AG04450 (cell line): ENCODE results near the gene TEKT2. TPM values are rescaled to one million over a fixed set of nuclear protein-coding genes. Genes with fewer than 3 reads are reported as not detected.

Experiments
- CTCF ChIA-PET: fragments of 300-600, 350-600 bp; formaldehyde crosslinking; extraction: SDS; loops from one replicate; lab custom pipeline; 2022; ENCODE audit warnings: antibody characterized with exemption, inconsistent platforms; lab: Charles Lee
- POLR2A ChIA-PET: fragments of 350-600 bp; formaldehyde crosslinking; extraction: SDS; loops from one replicate; lab custom pipeline; 2021; ENCODE audit warnings: antibody characterized with exemption, inconsistent platforms; lab: Yijun Ruan, JAX
- DNase-seq: peaks from one replicate; pipeline ENCODE4 v3.0.0-alpha.2; 2011; ENCODE audit warnings: low read depth, low spot score
- H3K27ac ChIP-seq: one replicate; pipeline ENCODE4 v1.5.1; 2012; ENCODE audit warnings: low read depth, low read length, control low read depth
- H3K27me3 ChIP-seq: one replicate; pipeline ENCODE4 v1.6.0; 2012; ENCODE audit warnings: low read length; ENCODE audit not compliant: control insufficient read depth, insufficient read depth
- H3K4me3 ChIP-seq: 2 replicates; pipeline ENCODE4 v1.5.1; 2011; ENCODE audit warnings: mild to moderate bottlenecking, low read depth, low read length, control low read depth
- H3K9me3 ChIP-seq: 2 replicates; pipeline ENCODE4 v1.5.1; 2012; ENCODE audit warnings: low read length; ENCODE audit not compliant: control insufficient read depth, insufficient read depth
- polyA plus RNA-seq: library from polyadenylated mRNA; depleted of rRNA; stranded (reverse); fragments of >200 nt; gene quantifications from 2 replicates; pipeline ENCODE4 v1.2.3, GENCODE V29; 2011; rRNA removed
- TF ChIP-seq, protein P1 (sequence below): IDR thresholded peaks from 2 replicates; pipeline ENCODE4 v1.5.1; 2011; ENCODE audit warnings: low read depth, low read length, control low read depth, inconsistent platforms

Gene TEKT2
- polyA plus RNA-seq, 1 experiment, result 0.12 TPM

DNA sequence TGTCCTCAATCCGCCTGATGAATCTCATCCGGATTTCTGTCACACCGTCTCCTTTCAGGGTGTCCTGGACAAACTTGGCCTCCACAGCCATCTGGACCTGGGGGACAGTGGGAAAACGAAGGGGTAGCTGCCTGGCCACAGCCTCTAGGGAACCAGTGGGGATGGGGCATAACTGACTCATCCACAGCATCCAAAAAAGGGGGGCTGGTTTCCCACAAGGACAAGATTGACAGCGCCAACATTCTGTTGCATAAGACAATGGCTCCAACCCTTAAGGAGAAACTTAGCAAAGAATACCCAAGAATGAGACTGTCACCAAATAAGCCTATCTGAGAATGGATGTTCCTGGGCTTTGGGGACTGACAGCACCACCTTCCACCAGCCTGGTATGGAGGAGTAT is 53.3 kb downstream of the TEKT2 start:
- ChIA-PET POLR2A (interaction anchor here (1.3 kb wide), 1 partner anchor 12 kb away, joined by 8 read pairs; the partner anchor contains the start of gene TRAPPC3), CTCF (interaction anchor here (1.0 to 6.2 kb wide), 3 partner anchors 38 to 148 kb away, joined by 3 to 145 read pairs (median 13); no protein-coding TSS in a partner anchor)
- no peak overlapping the region for H3K4me3 ChIP-seq
- DNase-seq, result no peak
- peak overlapping the region; percentile 77 for H3K27ac ChIP-seq
- H3K9me3 ChIP-seq, result no peaks in the 10 kb centered on the region
- TF ChIP-seq, protein P1, sequence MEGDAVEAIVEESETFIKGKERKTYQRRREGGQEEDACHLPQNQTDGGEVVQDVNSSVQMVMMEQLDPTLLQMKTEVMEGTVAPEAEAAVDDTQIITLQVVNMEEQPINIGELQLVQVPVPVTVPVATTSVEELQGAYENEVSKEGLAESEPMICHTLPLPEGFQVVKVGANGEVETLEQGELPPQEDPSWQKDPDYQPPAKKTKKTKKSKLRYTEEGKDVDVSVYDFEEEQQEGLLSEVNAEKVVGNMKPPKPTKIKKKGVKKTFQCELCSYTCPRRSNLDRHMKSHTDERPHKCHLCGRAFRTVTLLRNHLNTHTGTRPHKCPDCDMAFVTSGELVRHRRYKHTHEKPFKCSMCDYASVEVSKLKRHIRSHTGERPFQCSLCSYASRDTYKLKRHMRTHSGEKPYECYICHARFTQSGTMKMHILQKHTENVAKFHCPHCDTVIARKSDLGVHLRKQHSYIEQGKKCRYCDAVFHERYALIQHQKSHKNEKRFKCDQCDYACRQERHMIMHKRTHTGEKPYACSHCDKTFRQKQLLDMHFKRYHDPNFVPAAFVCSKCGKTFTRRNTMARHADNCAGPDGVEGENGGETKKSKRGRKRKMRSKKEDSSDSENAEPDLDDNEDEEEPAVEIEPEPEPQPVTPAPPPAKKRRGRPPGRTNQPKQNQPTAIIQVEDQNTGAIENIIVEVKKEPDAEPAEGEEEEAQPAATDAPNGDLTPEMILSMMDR, result no peak
- no peaks in the 10 kb centered on the region for H3K27me3 ChIP-seq

DNA sequence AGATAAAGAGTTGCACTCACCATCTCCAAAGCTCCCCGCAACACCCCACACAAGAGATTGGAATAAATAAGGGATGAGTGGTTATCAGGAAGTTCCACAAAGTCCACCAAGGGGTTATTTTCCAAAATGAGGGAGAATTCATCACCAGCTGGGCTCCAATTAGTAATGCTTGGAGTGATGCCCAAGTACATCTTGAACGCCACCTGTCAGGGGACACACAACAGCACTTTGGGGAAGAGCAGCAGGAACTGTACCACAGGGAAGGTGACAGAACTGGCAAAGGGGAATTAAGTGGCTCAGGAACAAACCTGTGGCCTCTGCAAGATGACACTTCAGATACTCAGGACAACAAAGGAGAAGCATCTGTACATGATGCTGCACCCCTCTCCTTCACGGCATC is 53.9 kb downstream of the TEKT2 start:
- no peak for DNase-seq
- Histone ChIP-seq H3K27ac (no peak overlapping the region), H3K9me3 (no peaks in the 10 kb centered on the region), H3K4me3 (no peak overlapping the region), H3K27me3 (no peaks in the 10 kb centered on the region)
- ChIA-PET CTCF (interaction anchor here (1.0 to 6.2 kb wide), 4 partner anchors 38 to 148 kb away, joined by 3 to 145 read pairs (median 8); no protein-coding TSS in a partner anchor), POLR2A (no interaction called here)
- TF ChIP-seq, protein P1, result no peak

Other genes starting within 250 kb of the TEKT2 start
- gene AGO1, start 200.9 kb upstream of the TEKT2 start, polyA plus RNA-seq, result 14.8 and 17.6 TPM in 2 replicates
- 21.4 and 22.5 TPM in 2 replicates for gene AGO3, start 153.0 kb upstream of the TEKT2 start, polyA plus RNA-seq
- gene ADPRS, start 4.8 kb downstream of the TEKT2 start, polyA plus RNA-seq, result 22.1 and 26.5 TPM in 2 replicates
- 1.5 and 1.6 TPM in 2 replicates for gene COL8A2, start 41.1 kb downstream of the TEKT2 start, polyA plus RNA-seq
- 88.5 and 92.3 TPM in 2 replicates for gene TRAPPC3, start 65.4 kb downstream of the TEKT2 start, polyA plus RNA-seq
- gene MAP7D1, start 72.1 kb downstream of the TEKT2 start, polyA plus RNA-seq, result 23.4 and 28.2 TPM in 2 replicates
- 76.0 and 76.5 TPM in 2 replicates for gene THRAP3, start 140.3 kb downstream of the TEKT2 start, polyA plus RNA-seq
- 1.3 and 1.7 TPM in 2 replicates for gene SH3D21, start 222.3 kb downstream of the TEKT2 start, polyA plus RNA-seq
- gene EVA1B, start 239.6 kb downstream of the TEKT2 start, polyA plus RNA-seq, result 27.2 and 42.6 TPM in 2 replicates